Bronchial epithelial cell (primary cell): Measurements from ENCODE around the gene HCFC2. TPM values are rescaled to one million over a fixed set of nuclear protein-coding genes. Genes with fewer than 3 reads are reported as not detected.
"Not testable (repeated sequence)": the region's sequence is repeated elsewhere in the genome, so short reads cannot be mapped to it uniquely, and the experiment has no call there.

Experiments used
- DNase-seq: peaks from one replicate; pipeline ENCODE4 v3.0.0-alpha.2; 2010; ENCODE audit warnings: low read depth
- FAIRE-seq: peaks from 2 replicates; lab custom pipeline; 2011; peaks lifted over from hg19 to GRCh38; lab: Jason Lieb, UNC
- H3K27me3 ChIP-seq: 2 replicates; pipeline ENCODE4 v1.5.1; 2011; ENCODE audit warnings: low read length; ENCODE audit not compliant: control insufficient read depth, insufficient read depth
- H3K36me3 ChIP-seq: 2 replicates; pipeline ENCODE4 v1.5.1; 2011; ENCODE audit warnings: low read length; ENCODE audit not compliant: control insufficient read depth, insufficient read depth
- H3K4me3 ChIP-seq: 2 replicates; pipeline ENCODE4 v1.5.1; 2011; ENCODE audit warnings: mild to moderate bottlenecking, low read depth, low read length, control low read depth
- CTCF ChIP-seq: IDR thresholded peaks from 2 replicates; pipeline ENCODE4 v1.5.1; 2011; ENCODE audit warnings: mild to moderate bottlenecking, moderate library complexity, low read length, control low read depth, inconsistent platforms; ENCODE audit not compliant: insufficient read depth, severe bottlenecking
- total RNA-seq: library from RNA; depleted of rRNA; stranded (reverse); fragments of >200 nt; gene quantifications from 2 replicates; pipeline ENCODE4 v1.2.1, GENCODE V29; 2014

Gene HCFC2
- 7.6 and 8.7 TPM in 2 replicates for total RNA-seq

- FAIRE-seq (no peak), DNase-seq (peak; percentile 55)
- no peaks in the 10 kb centered on the region for H3K27me3 ChIP-seq
- H3K36me3 ChIP-seq, result no peaks in the 10 kb centered on the region
- H3K4me3 ChIP-seq, result peak within 1 kb of the TSS; percentile 71
- no peak for TF ChIP-seq CTCF
These were observed at the start of gene HCFC2 for GRCh38 chr12:104064031-104064841. TSS of gene HCFC2 (plus strand) at chr12:104064531. CDS start at chr12:104064561, 30 bp downstream.

DNA sequence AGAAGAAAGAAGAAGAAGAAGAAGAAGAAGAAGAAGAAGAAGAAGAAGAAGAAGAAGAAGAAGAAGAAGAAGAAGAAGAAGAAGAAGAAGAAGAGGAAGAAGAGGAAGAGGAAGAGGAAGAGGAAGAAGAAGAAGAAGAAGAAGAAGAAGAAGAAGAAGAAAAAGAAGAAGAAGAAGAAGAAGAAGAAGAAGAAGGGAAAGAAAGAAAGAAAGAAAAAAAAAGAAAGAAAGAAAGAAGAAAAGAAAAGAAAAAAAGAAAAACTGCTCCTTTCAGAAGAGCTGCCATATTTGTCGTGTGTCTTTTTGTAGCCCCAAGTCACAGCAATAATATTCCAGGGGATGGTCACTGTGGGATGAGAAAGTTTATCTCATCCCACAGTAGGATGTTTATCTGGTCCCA is 42.5 kb upstream of the HCFC2 start:
- not testable (repeated sequence) for H3K27me3 ChIP-seq, FAIRE-seq, H3K4me3 ChIP-seq, DNase-seq, H3K36me3 ChIP-seq

DNA sequence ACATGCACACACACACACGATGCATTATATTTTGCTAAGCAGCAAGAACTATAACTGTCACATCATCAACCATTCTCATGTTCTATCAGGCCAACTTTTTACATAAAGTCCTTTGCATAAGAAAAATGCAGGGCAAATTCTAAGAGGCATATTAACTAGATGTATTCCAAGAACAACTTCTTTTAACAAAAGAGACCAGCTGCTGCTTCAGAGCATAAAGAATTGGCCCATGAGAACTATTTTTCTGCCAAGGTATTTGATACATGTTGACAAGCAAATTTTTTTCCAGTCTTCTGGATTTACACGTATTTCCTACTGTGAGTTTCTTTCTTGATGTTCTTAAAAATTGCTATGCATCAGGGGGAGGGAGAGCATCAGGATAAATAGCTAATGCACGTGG is 41.5 kb upstream of the HCFC2 start:
- FAIRE-seq (no peak), DNase-seq (no peak)
- no peak for TF ChIP-seq CTCF
- Histone ChIP-seq H3K27me3 (no peaks in the 10 kb centered on the region), H3K36me3 (no peaks in the 10 kb centered on the region), H3K4me3 (no peak overlapping the region)

DNA sequence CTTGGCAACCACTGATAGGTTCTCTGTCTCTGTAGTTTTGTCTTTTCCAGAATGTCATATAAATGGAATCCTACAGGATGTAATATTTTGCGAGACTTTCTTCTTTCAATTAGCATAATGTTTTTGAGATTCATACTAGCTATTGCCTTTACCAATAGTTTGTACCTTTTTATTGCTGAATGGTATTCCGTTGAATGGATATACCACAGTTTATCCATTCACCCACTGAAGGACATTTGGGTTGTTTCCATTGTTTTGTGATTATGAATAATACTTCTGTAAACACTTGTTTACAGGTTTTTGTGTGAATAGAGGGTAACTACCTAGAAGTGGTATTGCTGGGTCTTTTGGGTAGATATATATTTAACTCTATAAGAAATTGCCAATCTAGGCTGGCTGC is 40.6 kb upstream of the HCFC2 start:
- Histone ChIP-seq H3K27me3 (no peaks in the 10 kb centered on the region), H3K36me3 (no peaks in the 10 kb centered on the region), H3K4me3 (no peak overlapping the region)
- TF ChIP-seq CTCF, result no peak
- DNase-seq (no peak), FAIRE-seq (no peak)

- H3K4me3 ChIP-seq, result no peak overlapping the region
- FAIRE-seq (no peak), DNase-seq (no peak)
- no peak for TF ChIP-seq CTCF
- no peaks in the 10 kb centered on the region for H3K27me3 ChIP-seq
- H3K36me3 ChIP-seq, result no peaks in the 10 kb centered on the region
These were observed 40.0 kb upstream of the HCFC2 start for GRCh38 chr12:104024348-104024747.

DNA sequence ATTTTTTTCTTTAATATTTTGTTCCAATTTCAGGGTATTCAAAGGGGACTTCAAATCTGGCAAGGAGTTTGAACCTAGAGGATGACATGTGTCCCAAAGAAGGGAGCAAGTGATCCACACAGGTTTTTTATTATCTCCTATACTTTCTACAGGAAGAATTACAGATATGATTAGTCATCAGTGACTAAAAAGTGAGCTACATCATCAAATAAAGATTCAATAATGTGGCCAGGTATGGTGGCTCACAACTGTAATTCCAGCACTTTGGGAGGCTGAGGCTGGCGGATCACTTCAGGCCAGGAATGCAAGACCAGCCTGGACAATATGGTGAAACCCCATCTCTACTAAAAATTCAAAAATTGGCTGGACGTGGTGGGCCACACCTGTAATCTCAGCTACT is 38.6 kb upstream of the HCFC2 start:
- no peak for TF ChIP-seq CTCF
- DNase-seq (peak; percentile 72), FAIRE-seq (no peak)
- Histone ChIP-seq H3K27me3 (no peaks in the 10 kb centered on the region), H3K36me3 (no peaks in the 10 kb centered on the region), H3K4me3 (no peak overlapping the region)
